Peyer's patch (tissue), 4 donors: ENCODE data around the gene LEUTX.

ENCODE experiments used
- POLR2A ChIP-seq, 2 donors: fragments of 450-650 bp; IDR thresholded peaks; one replicate each; pipeline ENCODE4 v1.5.1; 2017; ENCODE audit warnings: antibody characterized with exemption in 2 of 2, mild to moderate bottlenecking in 2 of 2, moderate library complexity in 2 of 2
- TF ChIP-seq, protein P1 (sequence below), 6 experiments: fragments of 450-650 bp in 4 of 6; fragments of 200-600 bp in 2 of 6; sonication (generic) in 1 of 6; IDR thresholded peaks; one replicate each; pipeline ENCODE4 v1.5.1; 2017 to 2019; ENCODE audit warnings: antibody characterized with exemption in 6 of 6, mild to moderate bottlenecking in 3 of 6, moderate library complexity in 1 of 6

GRCh38 chr19:39830406-39830805 lies 51.8 kb downstream of the LEUTX start:
- TF ChIP-seq, protein P1, sequence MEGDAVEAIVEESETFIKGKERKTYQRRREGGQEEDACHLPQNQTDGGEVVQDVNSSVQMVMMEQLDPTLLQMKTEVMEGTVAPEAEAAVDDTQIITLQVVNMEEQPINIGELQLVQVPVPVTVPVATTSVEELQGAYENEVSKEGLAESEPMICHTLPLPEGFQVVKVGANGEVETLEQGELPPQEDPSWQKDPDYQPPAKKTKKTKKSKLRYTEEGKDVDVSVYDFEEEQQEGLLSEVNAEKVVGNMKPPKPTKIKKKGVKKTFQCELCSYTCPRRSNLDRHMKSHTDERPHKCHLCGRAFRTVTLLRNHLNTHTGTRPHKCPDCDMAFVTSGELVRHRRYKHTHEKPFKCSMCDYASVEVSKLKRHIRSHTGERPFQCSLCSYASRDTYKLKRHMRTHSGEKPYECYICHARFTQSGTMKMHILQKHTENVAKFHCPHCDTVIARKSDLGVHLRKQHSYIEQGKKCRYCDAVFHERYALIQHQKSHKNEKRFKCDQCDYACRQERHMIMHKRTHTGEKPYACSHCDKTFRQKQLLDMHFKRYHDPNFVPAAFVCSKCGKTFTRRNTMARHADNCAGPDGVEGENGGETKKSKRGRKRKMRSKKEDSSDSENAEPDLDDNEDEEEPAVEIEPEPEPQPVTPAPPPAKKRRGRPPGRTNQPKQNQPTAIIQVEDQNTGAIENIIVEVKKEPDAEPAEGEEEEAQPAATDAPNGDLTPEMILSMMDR (IDR thresholded peaks at IDR 0.05) = no peak
- TF ChIP-seq POLR2A (IDR thresholded peaks at IDR 0.05) = no peak
